ENCODE results near the gene ZNF280B. TPM values are rescaled to one million over a fixed set of nuclear protein-coding genes. Genes with fewer than 3 reads are reported as not detected.

The ZNF280B gene
- total RNA-seq, 1 donor from 2014 or later = 7.3 TPM

DNA sequence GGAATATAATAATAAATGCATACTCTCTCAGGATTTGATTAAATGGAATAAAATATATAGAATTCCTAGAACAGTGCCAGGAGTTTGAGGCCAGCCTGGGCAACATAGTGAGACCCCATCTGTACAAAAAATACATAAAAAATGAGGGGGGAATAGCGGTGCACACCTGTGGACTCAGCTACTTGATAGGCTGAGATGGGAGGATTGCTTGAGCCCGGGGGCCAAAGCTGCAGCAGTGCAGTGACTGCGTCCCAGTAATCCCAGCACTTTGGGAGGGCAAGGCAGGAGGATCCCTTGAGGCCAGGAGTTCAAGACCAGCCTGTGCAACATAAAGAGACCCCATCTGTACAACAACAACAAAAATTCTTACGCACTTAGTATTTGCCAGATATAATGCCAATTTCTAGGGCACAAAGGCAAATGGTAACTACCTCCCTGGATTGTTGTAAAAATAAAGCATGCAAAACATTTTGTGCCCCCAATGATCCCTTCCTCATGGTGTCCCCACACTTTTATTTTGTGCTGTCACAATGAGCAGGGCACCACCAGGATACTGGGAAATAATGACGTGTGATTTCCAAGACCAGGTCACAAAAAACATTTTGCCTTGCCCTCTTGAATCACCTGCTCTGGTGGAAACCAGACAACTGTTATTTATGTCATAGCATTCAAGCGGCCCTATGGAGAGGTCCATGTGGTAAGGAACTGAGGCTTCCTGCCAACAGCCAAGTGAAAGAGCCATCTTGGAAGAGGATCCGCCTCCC, 29.9 kb upstream of the ZNF280B start:
- TF ChIP-seq, protein P1, sequence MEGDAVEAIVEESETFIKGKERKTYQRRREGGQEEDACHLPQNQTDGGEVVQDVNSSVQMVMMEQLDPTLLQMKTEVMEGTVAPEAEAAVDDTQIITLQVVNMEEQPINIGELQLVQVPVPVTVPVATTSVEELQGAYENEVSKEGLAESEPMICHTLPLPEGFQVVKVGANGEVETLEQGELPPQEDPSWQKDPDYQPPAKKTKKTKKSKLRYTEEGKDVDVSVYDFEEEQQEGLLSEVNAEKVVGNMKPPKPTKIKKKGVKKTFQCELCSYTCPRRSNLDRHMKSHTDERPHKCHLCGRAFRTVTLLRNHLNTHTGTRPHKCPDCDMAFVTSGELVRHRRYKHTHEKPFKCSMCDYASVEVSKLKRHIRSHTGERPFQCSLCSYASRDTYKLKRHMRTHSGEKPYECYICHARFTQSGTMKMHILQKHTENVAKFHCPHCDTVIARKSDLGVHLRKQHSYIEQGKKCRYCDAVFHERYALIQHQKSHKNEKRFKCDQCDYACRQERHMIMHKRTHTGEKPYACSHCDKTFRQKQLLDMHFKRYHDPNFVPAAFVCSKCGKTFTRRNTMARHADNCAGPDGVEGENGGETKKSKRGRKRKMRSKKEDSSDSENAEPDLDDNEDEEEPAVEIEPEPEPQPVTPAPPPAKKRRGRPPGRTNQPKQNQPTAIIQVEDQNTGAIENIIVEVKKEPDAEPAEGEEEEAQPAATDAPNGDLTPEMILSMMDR (conservative IDR thresholded peaks at IDR 0.05) = no peak
- Mint-ChIP-seq H3K4me1 (no peaks in the 10 kb centered on the region), H3K27me3 (ENCODE audit: low read depth) (peaks cover 64% of the 10 kb centered on the region), H3K27ac (ENCODE audit: unreplicated experiment) (no peak overlapping the region), H3K9me3 (no peaks in the 10 kb centered on the region), H3K36me3 (ENCODE audit: low read depth) (no peaks in the 10 kb centered on the region), H3K4me3 (no peak overlapping the region)
- DNase-seq (ENCODE audit: low read depth, low spot score) = no peak

DNA sequence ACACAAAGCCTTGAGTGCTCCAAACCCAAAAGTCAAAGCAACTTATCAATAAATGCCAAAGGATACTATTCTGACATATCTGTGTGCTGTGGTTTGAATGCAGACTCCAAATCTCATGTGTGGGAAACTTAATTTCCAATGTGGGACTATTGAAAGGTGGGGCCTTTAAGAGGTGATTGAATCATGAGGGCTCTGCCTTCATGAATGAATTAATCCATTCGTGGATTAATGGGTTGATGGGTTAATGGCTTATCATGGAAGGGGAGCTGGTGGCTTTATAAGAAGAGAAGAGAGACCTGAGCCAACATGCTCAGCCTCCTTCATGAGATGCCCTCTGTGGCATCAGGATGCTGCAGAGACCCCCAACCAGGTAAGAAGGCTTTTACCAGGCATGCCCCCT, 28.4 kb upstream of the ZNF280B start:
- H3K27ac Mint-ChIP-seq (ENCODE audit: unreplicated experiment) = no peak overlapping the region
- H3K4me1 Mint-ChIP-seq = no peaks in the 10 kb centered on the region
- H3K36me3 Mint-ChIP-seq (ENCODE audit: low read depth) = no peaks in the 10 kb centered on the region
- TF ChIP-seq, protein P1 (conservative IDR thresholded peaks at IDR 0.05) = no peak
- DNase-seq (ENCODE audit: low read depth, low spot score) = no peak
- H3K9me3 Mint-ChIP-seq = no peaks in the 10 kb centered on the region
- no peak overlapping the region for H3K4me3 Mint-ChIP-seq
- peaks cover 60% of the 10 kb centered on the region for H3K27me3 Mint-ChIP-seq (ENCODE audit: low read depth)

GRCh38 chr22:22536515-22536914, 28.0 kb upstream of the ZNF280B start:
- TF ChIP-seq, protein P1 (conservative IDR thresholded peaks at IDR 0.05) = no peak
- Mint-ChIP-seq H3K27me3 (ENCODE audit: low read depth) (peaks cover 58% of the 10 kb centered on the region), H3K27ac (ENCODE audit: unreplicated experiment) (no peak overlapping the region)

GRCh38 chr22:22535662-22536061, 27.1 kb upstream of the ZNF280B start:
- H3K27me3 Mint-ChIP-seq (ENCODE audit: low read depth) = peaks cover 55% of the 10 kb centered on the region
- no peaks in the 10 kb centered on the region for H3K4me1 Mint-ChIP-seq

More at GRCh38 chr22:22536515-22536914, 28.0 kb upstream of the ZNF280B start:
- H3K36me3 Mint-ChIP-seq (ENCODE audit: low read depth) = no peaks in the 10 kb centered on the region
- DNase-seq (ENCODE audit: low read depth, low spot score) = no peak
- no peaks in the 10 kb centered on the region for H3K9me3 Mint-ChIP-seq
- no peak overlapping the region for H3K4me3 Mint-ChIP-seq
- no peaks in the 10 kb centered on the region for H3K4me1 Mint-ChIP-seq

GRCh38 chr22:22534604-22535415, 26.3 kb upstream of the ZNF280B start:
- H3K27me3 Mint-ChIP-seq (ENCODE audit: low read depth) = peaks cover 47% of the 10 kb centered on the region
- DNase-seq (ENCODE audit: low read depth, low spot score) = no peak
- TF ChIP-seq, protein P1 (conservative IDR thresholded peaks at IDR 0.05) = no peak
- H3K4me3 Mint-ChIP-seq = no peak overlapping the region
- no peaks in the 10 kb centered on the region for H3K9me3 Mint-ChIP-seq
- H3K4me1 Mint-ChIP-seq = no peaks in the 10 kb centered on the region
- H3K27ac Mint-ChIP-seq (ENCODE audit: unreplicated experiment) = no peak overlapping the region
- no peaks in the 10 kb centered on the region for H3K36me3 Mint-ChIP-seq (ENCODE audit: low read depth)

More at GRCh38 chr22:22535662-22536061, 27.1 kb upstream of the ZNF280B start:
- Mint-ChIP-seq H3K4me3 (no peak overlapping the region), H3K27ac (ENCODE audit: unreplicated experiment) (no peak overlapping the region), H3K9me3 (no peaks in the 10 kb centered on the region), H3K36me3 (ENCODE audit: low read depth) (no peaks in the 10 kb centered on the region)
- DNase-seq (ENCODE audit: low read depth, low spot score) = no peak
- TF ChIP-seq, protein P1 (conservative IDR thresholded peaks at IDR 0.05) = no peak

Measured in neural crest cell (in vitro differentiated cells).